22Rv1 (cell line): ENCODE data around the gene CEP131.

ENCODE experiments used
- H3K27ac ChIP-seq: fragments of 450-650 bp; 2 replicates; pipeline ENCODE4 v1.5.1; 2017
- CTCF ChIP-seq: fragments of 450-650 bp; IDR thresholded peaks from 2 replicates; pipeline ENCODE4 v1.5.1; 2017; ENCODE audit warnings: mild to moderate bottlenecking
- ZFX ChIP-seq: fragments of 450-650 bp; IDR thresholded peaks from 2 replicates; pipeline ENCODE4 v1.6.1; 2017; ENCODE audit warnings: antibody characterized with exemption, borderline replicate concordance

Gene CEP131

GRCh38 chr17:81219476-81220180 is 3.1 kb downstream of the CEP131 start:
- H3K27ac ChIP-seq = no peak overlapping the region
- TF ChIP-seq CTCF (no peak), ZFX (no peak)

- H3K27ac ChIP-seq = no peak overlapping the region
- no peak for TF ChIP-seq ZFX
- no peak for TF ChIP-seq CTCF
Measured at GRCh38 chr17:81218991-81219390, 3.8 kb downstream of the CEP131 start.

- no peak overlapping the region for H3K27ac ChIP-seq
- no peak for TF ChIP-seq ZFX
- no peak for TF ChIP-seq CTCF
Measured at GRCh38 chr17:81218459-81218858, 4.3 kb downstream of the CEP131 start.

- TF ChIP-seq ZFX (no peak), CTCF (no peak)
- H3K27ac ChIP-seq = no peak overlapping the region
Measured at GRCh38 chr17:81217491-81217890, 5.3 kb downstream of the CEP131 start.

- no peak overlapping the region for H3K27ac ChIP-seq
- TF ChIP-seq ZFX (no peak), CTCF (no peak)
Measured at GRCh38 chr17:81213978-81214377, 8.8 kb downstream of the CEP131 start.

- H3K27ac ChIP-seq = no peak overlapping the region
- no peak for TF ChIP-seq CTCF
- TF ChIP-seq ZFX = no peak
Measured at GRCh38 chr17:81212365-81212764, 10.4 kb downstream of the CEP131 start.

GRCh38 chr17:81210868-81211267 is 11.9 kb downstream of the CEP131 start:
- TF ChIP-seq ZFX (no peak), CTCF (no peak)
- H3K27ac ChIP-seq = no peak overlapping the region
